Measurements from ENCODE around the gene ARSI. TPM values are rescaled to one million over a fixed set of nuclear protein-coding genes. Genes with fewer than 3 reads are reported as not detected.

ARSI gene
- total and polyA plus RNA-seq, 4 donors: 0.23 to 0.51 (median 0.33) TPM; not detected in 1

GRCh38 chr5:150326707-150327106, 24.0 kb upstream of the ARSI start (continued):
- TF ChIP-seq REST (IDR thresholded peaks at IDR 0.05) (no peak), YY1 (IDR thresholded peaks at IDR 0.05) (no peak), FOXA2 (IDR thresholded peaks at IDR 0.05) (no peak), HNF4G (IDR thresholded peaks at IDR 0.05) (no peak), SP1 (IDR thresholded peaks at IDR 0.05) (no peak)

DNA sequence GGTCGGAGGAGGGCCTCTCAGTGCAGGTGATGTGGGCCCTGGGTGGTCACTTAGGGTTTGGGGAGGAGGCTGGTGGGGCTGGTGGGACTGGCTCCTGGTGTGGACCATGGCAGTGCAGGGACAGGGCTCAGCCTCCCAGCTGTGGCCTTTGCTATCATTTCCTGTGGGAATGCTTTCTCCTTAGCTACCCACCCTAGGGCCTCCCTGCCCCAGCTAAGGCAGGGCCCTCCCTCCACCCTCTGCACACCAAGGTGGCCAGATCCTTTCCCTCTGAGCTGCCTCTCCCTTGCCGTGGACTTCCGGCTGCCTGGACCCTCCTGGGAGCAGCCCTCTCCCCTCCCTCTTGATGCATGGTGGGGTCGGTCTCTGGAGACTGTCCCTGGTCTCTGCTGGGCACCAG, 22.7 kb upstream of the ARSI start:
- H3K9ac ChIP-seq (ENCODE audit: low read depth in 1 of 2, low read length in 2 of 2): no peak overlapping the region
- no peaks in the 10 kb centered on the region for H3K36me3 ChIP-seq (ENCODE audit: control insufficient read depth in 4 of 4, insufficient read depth in 3 of 4, low read depth in 1 of 4, low read length in 3 of 4)
- no peak for TF ChIP-seq MAX (IDR thresholded peaks at IDR 0.05)
- no peak for TF ChIP-seq ZBTB33 (IDR thresholded peaks at IDR 0.05)
- no peak for TF ChIP-seq REST (IDR thresholded peaks at IDR 0.05)
- TF ChIP-seq RXRA (IDR thresholded peaks at IDR 0.05): no peak
- no peak for TF ChIP-seq SP1 (IDR thresholded peaks at IDR 0.05)
- TF ChIP-seq FOXA1 (IDR thresholded peaks at IDR 0.05): no peak
- no peak for TF ChIP-seq TAF1 (conservative IDR thresholded peaks at IDR 0.05)
- TF ChIP-seq YY1 (IDR thresholded peaks at IDR 0.05): no peak
- TF ChIP-seq JUND (IDR thresholded peaks at IDR 0.05): no peak
- TF ChIP-seq HNF4G (IDR thresholded peaks at IDR 0.05): no peak
- no peak for TF ChIP-seq CTCF (IDR thresholded peaks at IDR 0.05; ENCODE audit: low read depth, low read length, missing input control)
- no peak for TF ChIP-seq GABPA (IDR thresholded peaks at IDR 0.05 in 1 of 2, conservative IDR thresholded peaks at IDR 0.05 in 1 of 2)
- no peak for TF ChIP-seq RAD21 (IDR thresholded peaks at IDR 0.05)
- H3K27me3 ChIP-seq (ENCODE audit: control insufficient read depth in 4 of 4, insufficient read depth in 4 of 4, low read length in 3 of 4): no peaks in the 10 kb centered on the region
- H3K9me3 ChIP-seq (ENCODE audit: control insufficient read depth in 4 of 4, low read length in 3 of 4): no peaks in the 10 kb centered on the region
- H3K27ac ChIP-seq (ENCODE audit: low read depth in 1 of 2, low read length in 2 of 2): no peak overlapping the region
- H3K4me1 ChIP-seq (ENCODE audit: control insufficient read depth in 4 of 4, insufficient read depth in 4 of 4, low read length in 3 of 4): no peaks in the 10 kb centered on the region
- WGBS: 89% methylated on average over 4 of the region's 4 CpGs
- no peak overlapping the region for H3K4me3 ChIP-seq (ENCODE audit: low read depth in 1 of 3, low read length in 3 of 3)
- no peak for DNase-seq (ENCODE audit: low spot score)

All from liver (tissue), 9 donors.